GM13977 (cell line): ENCODE data around the gene DCTN4.

ENCODE experiments used
- DNase-seq: peaks from one replicate; pipeline ENCODE4 v3.0.0; 2012; ENCODE audit warnings: low spot score
- in situ Hi-C: fragments of 300-500 bp; cut with MboI; formaldehyde crosslinking; loops from one replicate; pipeline ENCODE4 v1.12.0; 2022; ENCODE audit warnings: low sequenced_read_pairs, low pct_unique_long_range_greater_than_20kb, mixed read lengths, inconsistent platforms; ENCODE audit not compliant: unreplicated experiment
- TF ChIP-seq, protein P1 (sequence below): IDR thresholded peaks from 2 replicates; pipeline ENCODE4 v1.5.1; 2012; ENCODE audit warnings: mild to moderate bottlenecking, control low read depth; ENCODE audit not compliant: insufficient read depth; ENCODE audit errors: extremely low read depth, missing control alignments

DCTN4 gene

GRCh38 chr5:150729859-150730258 lies 29.0 kb downstream of the DCTN4 start:
- TF ChIP-seq, protein P1, sequence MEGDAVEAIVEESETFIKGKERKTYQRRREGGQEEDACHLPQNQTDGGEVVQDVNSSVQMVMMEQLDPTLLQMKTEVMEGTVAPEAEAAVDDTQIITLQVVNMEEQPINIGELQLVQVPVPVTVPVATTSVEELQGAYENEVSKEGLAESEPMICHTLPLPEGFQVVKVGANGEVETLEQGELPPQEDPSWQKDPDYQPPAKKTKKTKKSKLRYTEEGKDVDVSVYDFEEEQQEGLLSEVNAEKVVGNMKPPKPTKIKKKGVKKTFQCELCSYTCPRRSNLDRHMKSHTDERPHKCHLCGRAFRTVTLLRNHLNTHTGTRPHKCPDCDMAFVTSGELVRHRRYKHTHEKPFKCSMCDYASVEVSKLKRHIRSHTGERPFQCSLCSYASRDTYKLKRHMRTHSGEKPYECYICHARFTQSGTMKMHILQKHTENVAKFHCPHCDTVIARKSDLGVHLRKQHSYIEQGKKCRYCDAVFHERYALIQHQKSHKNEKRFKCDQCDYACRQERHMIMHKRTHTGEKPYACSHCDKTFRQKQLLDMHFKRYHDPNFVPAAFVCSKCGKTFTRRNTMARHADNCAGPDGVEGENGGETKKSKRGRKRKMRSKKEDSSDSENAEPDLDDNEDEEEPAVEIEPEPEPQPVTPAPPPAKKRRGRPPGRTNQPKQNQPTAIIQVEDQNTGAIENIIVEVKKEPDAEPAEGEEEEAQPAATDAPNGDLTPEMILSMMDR, result no peak
- DNase-seq, result no peak
- in situ Hi-C loops, result no loop called here

DNA sequence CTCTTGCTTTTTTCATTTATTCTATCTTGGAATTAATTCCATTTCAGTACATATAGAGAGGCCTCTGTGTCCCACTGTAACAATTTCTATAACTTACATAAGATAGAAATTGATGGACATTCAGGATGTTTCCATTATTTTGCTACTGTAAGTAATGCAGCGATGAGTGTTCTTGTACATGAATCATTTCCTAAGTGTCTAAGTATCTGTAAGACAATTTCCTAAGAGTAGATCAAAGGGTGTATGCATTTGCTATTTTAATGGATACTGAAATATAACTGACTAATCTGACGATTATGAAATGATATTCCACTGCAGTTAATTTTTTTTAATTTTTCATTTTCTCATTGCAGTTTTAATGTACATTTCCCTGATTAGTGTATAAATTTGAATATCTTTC lies 35.0 kb downstream of the DCTN4 start:
- in situ Hi-C loops, result no loop called here
- no peak for DNase-seq
- TF ChIP-seq, protein P1, result no peak

DNA sequence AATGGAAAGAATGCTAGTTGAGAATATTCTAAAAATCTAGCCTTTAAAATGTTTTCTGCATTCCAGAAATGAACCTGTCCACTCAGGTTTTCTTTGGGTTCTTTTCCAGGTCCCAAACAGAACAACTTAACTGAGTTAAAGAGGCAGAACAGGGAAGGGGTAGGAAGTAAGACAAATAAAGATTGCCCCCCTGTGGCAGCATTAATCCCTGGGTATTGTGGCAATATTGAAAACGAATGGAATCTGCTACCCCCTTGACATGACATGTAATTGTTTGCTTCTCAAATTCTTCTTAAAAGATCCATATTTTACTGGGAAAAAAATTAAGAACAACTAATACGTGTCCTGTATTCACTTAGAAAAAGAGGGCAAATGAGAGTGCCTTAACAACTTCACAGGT lies 48.7 kb downstream of the DCTN4 start:
- no peak for DNase-seq
- in situ Hi-C loops, result no loop called here
- TF ChIP-seq, protein P1, result no peak

- in situ Hi-C loops, result no loop called here
- TF ChIP-seq, protein P1, result no peak
- no peak for DNase-seq
Observed at GRCh38 chr5:150706776-150707390, 51.9 kb downstream of the DCTN4 start.

DNA sequence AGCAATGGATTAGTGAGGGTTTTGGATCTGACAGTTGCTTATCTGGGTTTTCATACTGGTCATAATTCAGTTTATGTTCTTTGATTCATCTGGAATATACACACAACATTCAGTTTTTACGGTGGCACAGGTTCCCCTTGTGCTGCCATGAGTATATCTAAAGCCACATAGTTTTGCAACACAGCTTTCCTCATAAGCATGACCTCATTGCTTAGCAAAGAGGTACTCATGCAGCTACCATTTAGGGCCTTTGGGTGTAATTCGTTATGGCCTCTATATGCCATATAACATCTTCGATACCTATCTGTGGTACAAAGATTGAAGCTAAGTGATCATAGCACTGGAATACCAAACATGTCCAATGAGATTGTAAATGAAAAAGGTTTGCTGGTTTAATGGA lies 55.1 kb downstream of the DCTN4 start:
- no peak for DNase-seq
- in situ Hi-C loops, result no loop called here
- TF ChIP-seq, protein P1, result no peak

DNA sequence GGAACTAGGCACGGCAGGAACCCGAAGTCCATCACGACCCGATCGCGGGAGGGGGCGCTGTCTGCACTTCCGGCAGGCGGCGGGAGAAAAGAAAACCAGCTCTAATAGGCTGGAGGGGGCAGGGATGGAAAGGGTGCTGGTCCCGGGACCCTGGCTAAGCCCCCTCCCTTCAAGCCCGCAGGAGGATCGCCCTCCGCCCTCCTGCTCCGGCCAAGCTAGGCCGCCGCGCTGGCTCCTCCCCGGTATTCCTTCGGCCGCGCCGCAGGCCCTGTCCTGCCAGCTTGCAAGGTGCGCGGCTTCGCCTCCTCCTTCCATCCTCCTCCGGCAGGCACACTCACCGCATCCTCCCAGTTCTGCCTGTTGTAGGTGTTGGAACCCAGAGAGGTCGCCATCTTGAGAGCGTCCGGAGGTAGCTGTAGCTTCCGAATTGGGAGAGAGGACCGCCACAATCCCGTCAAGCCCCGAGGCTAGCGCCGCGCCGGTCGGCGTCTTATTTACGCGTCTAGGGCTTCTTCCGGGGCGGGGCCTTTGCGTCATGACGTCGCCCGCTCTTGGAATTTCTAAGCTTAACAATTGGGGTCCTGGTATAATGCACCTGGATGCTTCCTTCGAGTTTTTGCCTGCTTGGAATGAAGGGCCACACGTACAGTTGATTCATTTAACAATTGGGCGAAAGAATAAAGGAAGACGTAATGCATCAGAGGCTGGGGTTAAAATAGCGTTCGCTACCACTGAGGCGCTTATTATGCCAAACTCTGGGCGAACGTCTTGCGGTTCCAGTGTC lies 58.0 kb downstream of the DCTN4 start, which contains the start of gene RBM22:
Gene RBM22, minus strand, starts transcription at position 469 of the 784 bp plus-strand sequence. Its CDS starts 77 bp downstream, at position 392.
- TF ChIP-seq, protein P1, result peak; percentile 68

More for the DNA sequence above, 58.0 kb downstream of the DCTN4 start, which contains the start of gene RBM22:
- in situ Hi-C loops, result no loop called here
- DNase-seq, result peak; percentile 86
